ENCODE results near the gene RIPK4.

Gene RIPK4

GRCh38 chr21:41761211-41761933, 5.5 kb downstream of the RIPK4 start:
- no peak overlapping the region for H3K4me3 ChIP-seq (ENCODE audit: low read depth, low read length)
- no peak for TF ChIP-seq CTCF (conservative IDR thresholded peaks at IDR 0.05; ENCODE audit: low read depth, low read length)
- DNase-seq (ENCODE audit: low read depth), result no peak

- no peak for TF ChIP-seq CTCF (conservative IDR thresholded peaks at IDR 0.05; ENCODE audit: low read depth, low read length)
- no peak overlapping the region for H3K4me3 ChIP-seq (ENCODE audit: low read depth, low read length)
- no peak for DNase-seq (ENCODE audit: low read depth)
These were observed 6.4 kb downstream of the RIPK4 start for GRCh38 chr21:41760411-41760810.

GRCh38 chr21:41759926-41760325, 6.9 kb downstream of the RIPK4 start:
- no peak for TF ChIP-seq CTCF (conservative IDR thresholded peaks at IDR 0.05; ENCODE audit: low read depth, low read length)
- DNase-seq (ENCODE audit: low read depth), result no peak
- no peak overlapping the region for H3K4me3 ChIP-seq (ENCODE audit: low read depth, low read length)

- TF ChIP-seq CTCF (conservative IDR thresholded peaks at IDR 0.05; ENCODE audit: low read depth, low read length), result no peak
- no peak overlapping the region for H3K4me3 ChIP-seq (ENCODE audit: low read depth, low read length)
- DNase-seq (ENCODE audit: low read depth), result no peak
These were observed 7.5 kb downstream of the RIPK4 start for GRCh38 chr21:41759214-41759840.

- no peak for DNase-seq (ENCODE audit: low read depth)
- no peak for TF ChIP-seq CTCF (conservative IDR thresholded peaks at IDR 0.05; ENCODE audit: low read depth, low read length)
- H3K4me3 ChIP-seq (ENCODE audit: low read depth, low read length), result no peak overlapping the region
These were observed 8.3 kb downstream of the RIPK4 start for GRCh38 chr21:41758550-41758949.

GRCh38 chr21:41755934-41756773, 10.7 kb downstream of the RIPK4 start:
- no peak overlapping the region for H3K4me3 ChIP-seq (ENCODE audit: low read depth, low read length)
- no peak for DNase-seq (ENCODE audit: low read depth)
- TF ChIP-seq CTCF (conservative IDR thresholded peaks at IDR 0.05; ENCODE audit: low read depth, low read length), result no peak

Data from choroid plexus epithelial cell (primary cell).